K562 (cell line): Measurements from ENCODE around the gene PRUNE1. TPM values are rescaled to one million over a fixed set of nuclear protein-coding genes. Genes with fewer than 3 reads are reported as not detected.

Experiments used
- BCOR ChIP-seq: fragments of 450-650 bp; IDR thresholded peaks from 2 replicates; pipeline ENCODE4 v1.6.1; 2016
- CBFB ChIP-seq: sonication (generic); formaldehyde crosslinking; IDR thresholded peaks from 2 replicates; pipeline ENCODE4 v1.4.0; 2020; ENCODE audit warnings: mild to moderate bottlenecking, missing genetic modification reagents
- DNMT1 ChIP-seq: fragments of 450-650 bp; IDR thresholded peaks from 2 replicates; pipeline ENCODE4 v1.6.1; 2016; ENCODE audit warnings: antibody characterized with exemption, mild to moderate bottlenecking
- KAT2B ChIP-seq: IDR thresholded peaks from one replicate; pipeline ENCODE4 v1.6.1; 2012; ENCODE audit warnings: low read depth, mild to moderate bottlenecking, control low read depth, inconsistent platforms, low read length, moderate library complexity
- LEF1 ChIP-seq: fragments of 450-650 bp; IDR thresholded peaks from 2 replicates; pipeline ENCODE4 v1.6.1; 2016; ENCODE audit warnings: mild to moderate bottlenecking
- MAZ ChIP-seq, 2 experiments: fragments of 450-650 bp in 1 of 2; sonication (generic) in 1 of 2; formaldehyde crosslinking; IDR thresholded peaks in 1 of 2; conservative IDR thresholded peaks in 1 of 2; 2 replicates each; pipeline versions ENCODE4 v1.4.0 to v1.5.0; 2020; ENCODE audit warnings: mild to moderate bottlenecking in 1 of 2, missing genetic modification reagents in 1 of 2
- NFATC3 ChIP-seq: fragments of 450-650 bp; IDR thresholded peaks from 2 replicates; pipeline ENCODE4 v1.6.1; 2017; ENCODE audit warnings: mild to moderate bottlenecking
- SMARCB1 ChIP-seq: IDR thresholded peaks from 2 replicates; pipeline ENCODE4 v1.6.1; 2011; ENCODE audit warnings: improper control_type of control experiment, low read depth; ENCODE audit not compliant: insufficient read length
- SMC3 ChIP-seq: conservative IDR thresholded peaks from 2 replicates; pipeline ENCODE4 v1.6.1; 2011; ENCODE audit warnings: low read depth, low read length, improper control_type of control experiment; ENCODE audit not compliant: insufficient read depth
- SRSF3 ChIP-seq: fragments of 200-400 bp; formaldehyde crosslinking; IDR thresholded peaks from 2 replicates; pipeline ENCODE4 v1.6.1; 2016; ENCODE audit warnings: mild to moderate bottlenecking, low read length, moderate library complexity; ENCODE audit not compliant: insufficient read depth
- TAF9B ChIP-seq: fragments of 450-650 bp; IDR thresholded peaks from 2 replicates; pipeline ENCODE4 v1.6.1; 2018; ENCODE audit warnings: mild to moderate bottlenecking; ENCODE audit not compliant: partially characterized antibody
- ZNF431 ChIP-seq: sonication (generic); formaldehyde crosslinking; IDR thresholded peaks from 2 replicates; pipeline ENCODE4 v1.8.0; 2022; ENCODE audit warnings: mild to moderate bottlenecking, missing genetic modification reagents
- ZNF644 ChIP-seq: fragments of 200-800 bp; sonication (Bioruptor generic); IDR thresholded peaks from 2 replicates; pipeline ENCODE4 v1.6.1; 2016; ENCODE audit warnings: low read depth, missing genetic modification characterization, missing compliant biosample characterization
- polyA plus RNA-seq, 8 experiments: library from polyadenylated mRNA; depleted of rRNA in 4 of 8; stranded (reverse) in 5 of 8; unstranded in 3 of 8; fragments of >200 nt; fragmentation: Nextera tagmentation in 2 of 8; fragmentation: Illumina TruSeq in 1 of 8; extraction: Ambion mirVana in 2 of 8; extraction: Trizol in 1 of 8; gene quantifications; 2 replicates each; pipeline versions ENCODE4 v1.2.1 to v1.2.3, GENCODE V29; 2011 to 2014; ENCODE audit warnings: inconsistent platforms in 1 of 8, missing spikeins in 1 of 8
- total RNA-seq, 7 experiments: library from RNA; depleted of rRNA in 6 of 7; stranded (reverse); fragments of >200 nt in 6 of 7; fragmentation: Illumina TruSeq in 2 of 7; extraction: Trizol in 2 of 7; gene quantifications; 2 replicates each; pipeline versions ENCODE4 v1.2.1 to v1.2.3, GENCODE V29; 2011 to 2021; ENCODE audit warnings: low replicate concordance in 1 of 7
- TF ChIP-seq, protein P1 (sequence below): sonication (generic); formaldehyde crosslinking; IDR thresholded peaks from 2 replicates; pipeline ENCODE4 v1.8.1; 2023; ENCODE audit warnings: mild to moderate bottlenecking, missing genetic modification reagents
- TF ChIP-seq, protein P2 (sequence below): fragments of 450-650 bp; IDR thresholded peaks from 2 replicates; pipeline ENCODE4 v1.6.1; 2018; ENCODE audit warnings: mild to moderate bottlenecking, low read depth; ENCODE audit not compliant: partially characterized antibody
- TF ChIP-seq, protein P3 (sequence below): fragments of 250-450 bp; sonication (Bioruptor Pico); IDR thresholded peaks from 2 replicates; pipeline ENCODE4 v1.6.1; 2021; ENCODE audit warnings: mild to moderate bottlenecking
- TF ChIP-seq, protein P4 (sequence below): IDR thresholded peaks from 3 replicates; pipeline ENCODE4 v1.6.1; 2011; ENCODE audit warnings: borderline replicate concordance, mild to moderate bottlenecking, moderate library complexity; ENCODE audit not compliant: insufficient read length; ENCODE audit errors: extremely low read depth
- TF ChIP-seq, protein P5 (sequence below): fragments of 250-450 bp; sonication (Bioruptor Pico); IDR thresholded peaks from 2 replicates; pipeline ENCODE4 v1.8.0; 2022; ENCODE audit warnings: moderate library complexity, mild to moderate bottlenecking, inconsistent platforms
- TF ChIP-seq, protein P6 (sequence below): fragments of 450-650 bp; formaldehyde crosslinking; IDR thresholded peaks from 2 replicates; pipeline ENCODE4 v1.4.0; 2020; ENCODE audit warnings: mild to moderate bottlenecking

PRUNE1 gene
- total and polyA plus RNA-seq, 9 of the 15 experiments (the other 6 are each of a cell fraction or from before 2014, with no cell fraction given): 16.7 to 48.3 (median 26.2) TPM

DNA sequence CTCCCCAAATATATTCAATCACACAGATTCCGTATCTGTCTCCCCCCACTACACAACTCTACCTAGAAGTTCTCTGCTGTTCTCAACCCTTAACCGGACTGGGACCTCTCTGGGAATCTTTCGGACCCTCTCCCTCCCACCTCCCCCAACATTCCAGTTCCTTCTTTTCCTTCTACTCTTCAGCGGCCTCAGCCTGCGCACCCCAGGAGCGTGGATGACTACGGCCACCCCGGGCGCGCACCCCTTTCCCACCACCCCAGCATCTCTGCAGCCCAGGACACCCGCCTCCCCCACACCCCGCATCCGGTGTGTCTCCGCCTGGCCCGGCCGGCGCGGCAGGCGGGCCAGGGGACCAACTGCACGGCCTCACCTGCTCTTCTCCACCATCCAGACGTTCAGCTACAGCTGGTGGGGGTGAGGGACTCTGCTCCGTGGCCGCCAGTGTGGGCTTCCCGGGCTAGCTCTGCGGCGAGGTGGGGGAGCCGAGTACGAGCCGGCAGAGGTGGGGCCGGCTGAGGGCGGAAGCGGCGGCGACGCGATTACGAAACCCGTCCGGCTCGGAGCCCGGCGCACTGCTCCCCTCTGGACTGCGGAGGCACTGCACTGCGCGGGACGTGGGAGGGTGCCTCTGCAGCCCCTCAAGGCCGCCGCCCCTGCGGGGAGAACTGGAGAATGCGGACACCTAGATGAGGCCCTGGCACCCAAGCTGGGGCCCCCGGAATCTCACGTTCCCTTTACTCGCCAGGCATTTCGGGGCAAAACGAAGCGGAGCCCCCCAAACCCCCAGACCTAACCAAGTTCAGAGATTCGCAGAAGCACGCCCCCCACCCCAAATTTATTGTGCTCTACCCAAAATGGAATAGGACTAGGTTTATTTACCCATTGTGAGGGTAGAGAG, 51.1 kb downstream of the PRUNE1 start, which contains the start of gene CDC42SE1 (continued):
- TF ChIP-seq, protein P1, sequence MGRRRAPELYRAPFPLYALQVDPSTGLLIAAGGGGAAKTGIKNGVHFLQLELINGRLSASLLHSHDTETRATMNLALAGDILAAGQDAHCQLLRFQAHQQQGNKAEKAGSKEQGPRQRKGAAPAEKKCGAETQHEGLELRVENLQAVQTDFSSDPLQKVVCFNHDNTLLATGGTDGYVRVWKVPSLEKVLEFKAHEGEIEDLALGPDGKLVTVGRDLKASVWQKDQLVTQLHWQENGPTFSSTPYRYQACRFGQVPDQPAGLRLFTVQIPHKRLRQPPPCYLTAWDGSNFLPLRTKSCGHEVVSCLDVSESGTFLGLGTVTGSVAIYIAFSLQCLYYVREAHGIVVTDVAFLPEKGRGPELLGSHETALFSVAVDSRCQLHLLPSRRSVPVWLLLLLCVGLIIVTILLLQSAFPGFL (CRISPR knock-in tag): no peak
- TF ChIP-seq, protein P2, sequence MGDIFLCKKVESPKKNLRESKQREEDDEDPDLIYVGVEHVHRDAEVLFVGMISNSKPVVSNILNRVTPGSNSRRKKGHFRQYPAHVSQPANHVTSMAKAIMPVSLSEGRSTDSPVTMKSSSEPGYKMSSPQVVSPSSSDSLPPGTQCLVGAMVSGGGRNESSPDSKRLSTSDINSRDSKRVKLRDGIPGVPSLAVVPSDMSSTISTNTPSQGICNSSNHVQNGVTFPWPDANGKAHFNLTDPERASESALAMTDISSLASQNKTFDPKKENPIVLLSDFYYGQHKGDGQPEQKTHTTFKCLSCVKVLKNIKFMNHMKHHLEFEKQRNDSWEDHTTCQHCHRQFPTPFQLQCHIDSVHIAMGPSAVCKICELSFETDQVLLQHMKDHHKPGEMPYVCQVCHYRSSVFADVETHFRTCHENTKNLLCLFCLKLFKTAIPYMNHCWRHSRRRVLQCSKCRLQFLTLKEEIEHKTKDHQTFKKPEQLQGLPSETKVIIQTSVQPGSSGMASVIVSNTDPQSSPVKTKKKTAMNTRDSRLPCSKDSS: no peak
- TF ChIP-seq TAF9B: peak; percentile 83
- TF ChIP-seq MAZ (CRISPR knock-in tag; conservative IDR thresholded peaks at IDR 0.05 in 1 of 2, IDR thresholded peaks at IDR 0.05 in 1 of 2): peak; percentile 94 to 95
- no peak for TF ChIP-seq CBFB
- peak; percentile 42; the same call in 1 of the 2 replicates for TF ChIP-seq LEF1
- TF ChIP-seq KAT2B: no peak
- no peak for TF ChIP-seq SMARCB1
- TF ChIP-seq DNMT1: no peak
- no peak for TF ChIP-seq ZNF431
- TF ChIP-seq, protein P3, sequence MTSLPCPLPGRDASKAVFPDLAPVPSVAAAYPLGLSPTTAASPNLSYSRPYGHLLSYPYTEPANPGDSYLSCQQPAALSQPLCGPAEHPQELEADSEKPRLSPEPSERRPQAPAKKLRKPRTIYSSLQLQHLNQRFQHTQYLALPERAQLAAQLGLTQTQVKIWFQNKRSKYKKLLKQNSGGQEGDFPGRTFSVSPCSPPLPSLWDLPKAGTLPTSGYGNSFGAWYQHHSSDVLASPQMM (CRISPR knock-in tag): no peak
- TF ChIP-seq, protein P4, sequence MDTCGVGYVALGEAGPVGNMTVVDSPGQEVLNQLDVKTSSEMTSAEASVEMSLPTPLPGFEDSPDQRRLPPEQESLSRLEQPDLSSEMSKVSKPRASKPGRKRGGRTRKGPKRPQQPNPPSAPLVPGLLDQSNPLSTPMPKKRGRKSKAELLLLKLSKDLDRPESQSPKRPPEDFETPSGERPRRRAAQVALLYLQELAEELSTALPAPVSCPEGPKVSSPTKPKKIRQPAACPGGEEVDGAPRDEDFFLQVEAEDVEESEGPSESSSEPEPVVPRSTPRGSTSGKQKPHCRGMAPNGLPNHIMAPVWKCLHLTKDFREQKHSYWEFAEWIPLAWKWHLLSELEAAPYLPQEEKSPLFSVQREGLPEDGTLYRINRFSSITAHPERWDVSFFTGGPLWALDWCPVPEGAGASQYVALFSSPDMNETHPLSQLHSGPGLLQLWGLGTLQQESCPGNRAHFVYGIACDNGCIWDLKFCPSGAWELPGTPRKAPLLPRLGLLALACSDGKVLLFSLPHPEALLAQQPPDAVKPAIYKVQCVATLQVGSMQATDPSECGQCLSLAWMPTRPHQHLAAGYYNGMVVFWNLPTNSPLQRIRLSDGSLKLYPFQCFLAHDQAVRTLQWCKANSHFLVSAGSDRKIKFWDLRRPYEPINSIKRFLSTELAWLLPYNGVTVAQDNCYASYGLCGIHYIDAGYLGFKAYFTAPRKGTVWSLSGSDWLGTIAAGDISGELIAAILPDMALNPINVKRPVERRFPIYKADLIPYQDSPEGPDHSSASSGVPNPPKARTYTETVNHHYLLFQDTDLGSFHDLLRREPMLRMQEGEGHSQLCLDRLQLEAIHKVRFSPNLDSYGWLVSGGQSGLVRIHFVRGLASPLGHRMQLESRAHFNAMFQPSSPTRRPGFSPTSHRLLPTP: no peak
- TF ChIP-seq NFATC3: no peak
- TF ChIP-seq, protein P5, sequence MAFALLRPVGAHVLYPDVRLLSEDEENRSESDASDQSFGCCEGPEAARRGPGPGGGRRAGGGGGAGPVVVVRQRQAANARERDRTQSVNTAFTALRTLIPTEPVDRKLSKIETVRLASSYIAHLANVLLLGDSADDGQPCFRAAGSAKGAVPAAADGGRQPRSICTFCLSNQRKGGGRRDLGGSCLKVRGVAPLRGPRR (CRISPR knock-in tag): no peak
- no peak for TF ChIP-seq ZNF644 (tag)
- TF ChIP-seq, protein P6, sequence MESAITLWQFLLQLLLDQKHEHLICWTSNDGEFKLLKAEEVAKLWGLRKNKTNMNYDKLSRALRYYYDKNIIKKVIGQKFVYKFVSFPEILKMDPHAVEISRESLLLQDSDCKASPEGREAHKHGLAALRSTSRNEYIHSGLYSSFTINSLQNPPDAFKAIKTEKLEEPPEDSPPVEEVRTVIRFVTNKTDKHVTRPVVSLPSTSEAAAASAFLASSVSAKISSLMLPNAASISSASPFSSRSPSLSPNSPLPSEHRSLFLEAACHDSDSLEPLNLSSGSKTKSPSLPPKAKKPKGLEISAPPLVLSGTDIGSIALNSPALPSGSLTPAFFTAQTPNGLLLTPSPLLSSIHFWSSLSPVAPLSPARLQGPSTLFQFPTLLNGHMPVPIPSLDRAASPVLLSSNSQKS (CRISPR knock-in tag): 0 out of 2 replicates have a peak, but pooled peaks have one; percentile 35
- peak; percentile 48 for TF ChIP-seq SMC3
- peak; percentile 56; the same call in 1 of the 2 replicates for TF ChIP-seq BCOR
- 0 out of 2 replicates have a peak, but pooled peaks have one; percentile 64 for TF ChIP-seq SRSF3
